Measurements from ENCODE around the gene CRYBG1. TPM values are rescaled to one million over a fixed set of nuclear protein-coding genes. Genes with fewer than 3 reads are reported as not detected.

The CRYBG1 gene
- total and polyA plus RNA-seq, 10 of the 15 experiments (the other 5 are each of a cell fraction or from before 2014, with no cell fraction given): 6.5 to 57.0 (median 25.2) TPM

DNA sequence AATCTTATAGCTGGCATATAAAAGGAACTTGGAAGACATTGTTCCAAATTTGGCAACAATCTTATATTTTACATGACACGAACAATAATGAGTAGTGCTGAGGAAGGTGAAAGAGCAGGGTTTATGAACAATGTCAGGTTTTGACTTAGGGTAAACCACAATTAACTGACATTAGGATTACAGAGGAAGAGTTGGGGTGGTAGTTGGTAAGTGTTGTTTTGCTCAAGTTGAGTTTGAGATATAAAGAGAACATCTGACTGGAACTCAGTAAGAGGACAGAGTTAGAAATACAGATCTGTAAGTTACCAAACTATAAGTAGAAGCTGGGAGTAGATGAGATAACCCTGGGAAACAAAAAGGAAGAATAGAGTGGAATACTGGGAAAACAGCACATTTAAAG is 253.6 kb downstream of the CRYBG1 start:
- Histone ChIP-seq H4K20me1 (ENCODE audit: control insufficient read depth, insufficient read depth) (no peaks in the 10 kb centered on the region), H3K4me1 (ENCODE audit: control insufficient read depth, insufficient read depth, low read length) (peaks cover 4% of the 10 kb centered on the region; the same call in 1 of the 2 replicates), H3K9me3 (replicated peaks; ENCODE audit: control insufficient read depth, insufficient read depth, low read length) (no peaks in the 10 kb centered on the region), H3K9ac (ENCODE audit: control insufficient read depth, insufficient read depth, low read length) (no peak overlapping the region), H3K4me3 (no peak overlapping the region), H3K36me3 (ENCODE audit: control insufficient read depth in 2 of 2, insufficient read depth in 2 of 2, low read length in 1 of 2) (0 out of 4 replicates have a peak, but pooled peaks cover 0 to 6% of the 10 kb centered on the region in 2 experiments), H3K79me2 (ENCODE audit: control insufficient read depth, insufficient read depth, low read length) (no peaks in the 10 kb centered on the region), H3K27me3 (replicated peaks in 1 of 2; ENCODE audit: control insufficient read depth in 2 of 2, insufficient read depth in 2 of 2, low read length in 1 of 2) (no peaks in the 10 kb centered on the region), H3K27ac (ENCODE audit: control insufficient read depth, insufficient read depth) (no peak overlapping the region), H3K4me2 (ENCODE audit: control insufficient read depth, insufficient read depth) (no peak overlapping the region), H2AFZ (ENCODE audit: control insufficient read depth, low read depth, low read length) (no peak overlapping the region)
- no peak for DNase-seq (ENCODE audit: low read depth, low spot score)
- ChIA-PET CTCF (interaction anchor here (1.1 to 1.3 kb wide), 2 partner anchors 11 to 365 kb away, joined by 6 read pairs; no protein-coding TSS in a partner anchor), SMC1A (ENCODE audit: uncharacterized antibody, unreplicated experiment) (interaction anchor here (0.8 to 2.6 kb wide), 4 partner anchors 24 to 365 kb away, joined by 3 to 10 read pairs (median 4); no protein-coding TSS in a partner anchor), RAD21 (ENCODE audit: unreplicated experiment) (interaction anchor here (0.9 to 2.0 kb wide), 2 partner anchors 53 to 365 kb away, joined by 3 to 7 read pairs; no protein-coding TSS in a partner anchor), POLR2A (interaction anchor here (0.7 to 1.2 kb wide), 3 partner anchors 12 to 320 kb away, joined by 3 to 4 read pairs (median 3); no protein-coding TSS in a partner anchor)
- no peak for FAIRE-seq
- intact Hi-C loops (cut with micrococcal nuclease; ENCODE audit: unreplicated experiment) (no loop called here), in situ Hi-C loops (cut with MboI) (no loop called here)
- 54% methylated on average over 1 of the region's 1 CpG for WGBS (ENCODE audit: insufficient coverage, insufficient replicate concordance, low lambda C conversion rate, missing lambda C conversion rate)
- TF ChIP-seq CREB1 (IDR thresholded peaks at IDR 0.05; ENCODE audit: low read depth): no peak
- TF ChIP-seq TAF1 (IDR thresholded peaks at IDR 0.05; ENCODE audit: borderline replicate concordance, low read depth, low read length): no peak
- no peak for ATAC-seq
- BruUV-seq (replicated peaks): no TSS peak

DNA sequence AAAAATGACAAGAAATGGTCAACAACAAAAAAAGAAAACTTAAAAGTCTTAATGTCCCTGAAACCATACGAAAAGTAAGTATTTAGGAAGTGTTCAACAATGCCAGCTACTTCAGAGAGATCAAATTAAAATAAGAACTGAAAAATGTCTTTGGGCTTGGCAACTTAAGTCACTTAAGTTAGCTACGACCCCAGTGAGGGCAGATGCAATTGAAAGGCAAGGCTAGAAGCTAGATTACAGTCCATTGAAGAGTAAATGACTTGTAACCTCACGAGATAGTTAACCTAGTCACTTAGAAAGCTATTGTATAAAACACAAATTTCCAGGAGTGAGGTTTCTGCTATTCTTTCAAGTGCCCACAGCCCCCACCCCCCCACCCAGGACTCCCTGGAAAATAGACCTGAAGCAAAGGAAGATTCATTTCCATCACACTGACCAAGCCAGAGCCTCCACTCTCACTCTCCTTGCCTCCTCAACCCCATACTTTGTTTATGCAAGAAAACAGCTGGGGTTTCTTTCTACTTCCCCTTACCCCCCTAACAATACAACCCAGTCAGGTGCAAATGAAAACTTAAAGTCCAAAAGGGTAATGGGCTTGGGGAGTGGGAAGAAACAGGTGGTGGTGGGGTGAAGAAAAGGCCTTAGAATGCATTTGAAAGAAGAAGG is 254.2 kb downstream of the CRYBG1 start:
- ChIA-PET POLR2A (interaction anchor here (0.7 to 1.2 kb wide), 3 partner anchors 11 to 319 kb away, joined by 3 to 4 read pairs (median 3); no protein-coding TSS in a partner anchor), SMC1A (ENCODE audit: uncharacterized antibody, unreplicated experiment) (interaction anchor here (0.8 to 2.6 kb wide), 4 partner anchors 16 to 365 kb away, joined by 3 to 10 read pairs (median 4); no protein-coding TSS in a partner anchor), RAD21 (ENCODE audit: unreplicated experiment) (interaction anchor here (0.9 to 2.0 kb wide), 2 partner anchors 52 to 365 kb away, joined by 3 to 7 read pairs; no protein-coding TSS in a partner anchor), CTCF (interaction anchor here (1.1 to 1.3 kb wide), 2 partner anchors 11 to 365 kb away, joined by 6 read pairs; no protein-coding TSS in a partner anchor)
- peaks cover 4% of the 10 kb centered on the region; the same call in 1 of the 2 replicates for H3K4me1 ChIP-seq (ENCODE audit: control insufficient read depth, insufficient read depth, low read length)
- H3K9ac ChIP-seq (ENCODE audit: control insufficient read depth, insufficient read depth, low read length): no peak overlapping the region
- no peaks in the 10 kb centered on the region for H3K27me3 ChIP-seq (replicated peaks in 1 of 2; ENCODE audit: control insufficient read depth in 2 of 2, insufficient read depth in 2 of 2, low read length in 1 of 2)
- H2AFZ ChIP-seq (ENCODE audit: control insufficient read depth, low read depth, low read length): no peak overlapping the region
- H3K79me2 ChIP-seq (ENCODE audit: control insufficient read depth, insufficient read depth, low read length): no peaks in the 10 kb centered on the region
- no TSS peak for BruUV-seq (replicated peaks)
- H3K36me3 ChIP-seq (ENCODE audit: control insufficient read depth in 2 of 2, insufficient read depth in 2 of 2, low read length in 1 of 2): 0 out of 4 replicates have a peak, but pooled peaks cover 0 to 6% of the 10 kb centered on the region in 2 experiments
- no peak overlapping the region for H3K4me3 ChIP-seq
- 59% methylated on average over 3 of the region's 3 CpGs for WGBS (ENCODE audit: insufficient coverage, insufficient replicate concordance, low lambda C conversion rate, missing lambda C conversion rate)
- no peaks in the 10 kb centered on the region for H3K9me3 ChIP-seq (replicated peaks; ENCODE audit: control insufficient read depth, insufficient read depth, low read length)
- DNase-seq (ENCODE audit: low read depth, low spot score) (no peak), FAIRE-seq (no peak), ATAC-seq (no peak)
- in situ Hi-C loops (cut with MboI): no loop called here
- no peak overlapping the region for H3K27ac ChIP-seq (ENCODE audit: control insufficient read depth, insufficient read depth)
- intact Hi-C loops (cut with micrococcal nuclease; ENCODE audit: unreplicated experiment): no loop called here
- H4K20me1 ChIP-seq (ENCODE audit: control insufficient read depth, insufficient read depth): no peaks in the 10 kb centered on the region
- H3K4me2 ChIP-seq (ENCODE audit: control insufficient read depth, insufficient read depth): no peak overlapping the region
- TF ChIP-seq, protein P1, sequence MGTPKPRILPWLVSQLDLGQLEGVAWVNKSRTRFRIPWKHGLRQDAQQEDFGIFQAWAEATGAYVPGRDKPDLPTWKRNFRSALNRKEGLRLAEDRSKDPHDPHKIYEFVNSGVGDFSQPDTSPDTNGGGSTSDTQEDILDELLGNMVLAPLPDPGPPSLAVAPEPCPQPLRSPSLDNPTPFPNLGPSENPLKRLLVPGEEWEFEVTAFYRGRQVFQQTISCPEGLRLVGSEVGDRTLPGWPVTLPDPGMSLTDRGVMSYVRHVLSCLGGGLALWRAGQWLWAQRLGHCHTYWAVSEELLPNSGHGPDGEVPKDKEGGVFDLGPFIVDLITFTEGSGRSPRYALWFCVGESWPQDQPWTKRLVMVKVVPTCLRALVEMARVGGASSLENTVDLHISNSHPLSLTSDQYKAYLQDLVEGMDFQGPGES (IDR thresholded peaks at IDR 0.05): no peak
- no peak for TF ChIP-seq BMI1 (IDR thresholded peaks at IDR 0.05; ENCODE audit: borderline replicate concordance)
- TF ChIP-seq TARDBP (IDR thresholded peaks at IDR 0.05; ENCODE audit: borderline replicate concordance): no peak
- TF ChIP-seq TCF12 (IDR thresholded peaks at IDR 0.05; ENCODE audit: low read depth, low read length): no peak
- TF ChIP-seq CBFB (IDR thresholded peaks at IDR 0.05; ENCODE audit: low read depth): no peak
- TF ChIP-seq CREM (IDR thresholded peaks at IDR 0.05; ENCODE audit: low read depth): no peak
- TF ChIP-seq PML (IDR thresholded peaks at IDR 0.05; ENCODE audit: low read length): no peak
- no peak for TF ChIP-seq ESRRA (IDR thresholded peaks at IDR 0.05; ENCODE audit: low read length)
- no peak for TF ChIP-seq YY1 (IDR thresholded peaks at IDR 0.05; ENCODE audit: low read depth, low read length)
- TF ChIP-seq, protein P2, sequence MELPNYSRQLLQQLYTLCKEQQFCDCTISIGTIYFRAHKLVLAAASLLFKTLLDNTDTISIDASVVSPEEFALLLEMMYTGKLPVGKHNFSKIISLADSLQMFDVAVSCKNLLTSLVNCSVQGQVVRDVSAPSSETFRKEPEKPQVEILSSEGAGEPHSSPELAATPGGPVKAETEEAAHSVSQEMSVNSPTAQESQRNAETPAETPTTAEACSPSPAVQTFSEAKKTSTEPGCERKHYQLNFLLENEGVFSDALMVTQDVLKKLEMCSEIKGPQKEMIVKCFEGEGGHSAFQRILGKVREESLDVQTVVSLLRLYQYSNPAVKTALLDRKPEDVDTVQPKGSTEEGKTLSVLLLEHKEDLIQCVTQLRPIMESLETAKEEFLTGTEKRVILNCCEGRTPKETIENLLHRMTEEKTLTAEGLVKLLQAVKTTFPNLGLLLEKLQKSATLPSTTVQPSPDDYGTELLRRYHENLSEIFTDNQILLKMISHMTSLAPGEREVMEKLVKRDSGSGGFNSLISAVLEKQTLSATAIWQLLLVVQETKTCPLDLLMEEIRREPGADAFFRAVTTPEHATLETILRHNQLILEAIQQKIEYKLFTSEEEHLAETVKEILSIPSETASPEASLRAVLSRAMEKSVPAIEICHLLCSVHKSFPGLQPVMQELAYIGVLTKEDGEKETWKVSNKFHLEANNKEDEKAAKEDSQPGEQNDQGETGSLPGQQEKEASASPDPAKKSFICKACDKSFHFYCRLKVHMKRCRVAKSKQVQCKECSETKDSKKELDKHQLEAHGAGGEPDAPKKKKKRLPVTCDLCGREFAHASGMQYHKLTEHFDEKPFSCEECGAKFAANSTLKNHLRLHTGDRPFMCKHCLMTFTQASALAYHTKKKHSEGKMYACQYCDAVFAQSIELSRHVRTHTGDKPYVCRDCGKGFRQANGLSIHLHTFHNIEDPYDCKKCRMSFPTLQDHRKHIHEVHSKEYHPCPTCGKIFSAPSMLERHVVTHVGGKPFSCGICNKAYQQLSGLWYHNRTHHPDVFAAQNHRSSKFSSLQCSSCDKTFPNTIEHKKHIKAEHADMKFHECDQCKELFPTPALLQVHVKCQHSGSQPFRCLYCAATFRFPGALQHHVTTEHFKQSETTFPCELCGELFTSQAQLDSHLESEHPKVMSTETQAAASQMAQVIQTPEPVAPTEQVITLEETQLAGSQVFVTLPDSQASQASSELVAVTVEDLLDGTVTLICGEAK (IDR thresholded peaks at IDR 0.05; ENCODE audit: borderline replicate concordance): no peak
